Epithelial cell of prostate (primary cell): ENCODE results near the gene E4F1.
"Not testable (repeated sequence)": the region's sequence is repeated elsewhere in the genome, so short reads cannot be mapped to it uniquely, and the experiment has no call there.

Experiments
- DNase-seq: peaks from one replicate; pipeline ENCODE4 v3.0.0-alpha.2; 2011; ENCODE audit warnings: low read depth, low spot score
- H3K27ac ChIP-seq: fragments of 450-650 bp; 2 replicates; pipeline ENCODE4 v1.5.1; 2017; ENCODE audit warnings: mild to moderate bottlenecking

Gene E4F1

DNA sequence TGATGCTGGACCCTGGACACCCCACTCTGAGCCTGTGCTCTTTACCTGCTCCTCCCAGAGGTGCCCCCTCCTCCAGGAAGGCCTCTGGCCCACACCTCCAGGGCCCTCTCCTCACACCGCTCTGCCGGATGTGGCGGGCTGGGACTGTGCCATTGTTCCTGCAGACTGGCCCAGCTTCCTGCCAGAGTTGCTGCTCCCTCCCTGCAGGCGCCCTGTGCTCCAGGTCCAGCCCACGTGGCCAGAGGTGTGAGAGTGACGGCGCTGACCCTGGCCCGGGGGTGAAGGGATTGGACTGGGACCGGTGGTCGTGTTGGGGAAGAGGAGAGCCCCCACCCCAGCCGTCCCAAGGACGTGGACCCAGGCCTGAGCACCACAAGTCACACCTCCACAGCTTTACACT lies 5.7 kb downstream of the E4F1 start:
- no peak overlapping the region for H3K27ac ChIP-seq
- no peak for DNase-seq

DNA sequence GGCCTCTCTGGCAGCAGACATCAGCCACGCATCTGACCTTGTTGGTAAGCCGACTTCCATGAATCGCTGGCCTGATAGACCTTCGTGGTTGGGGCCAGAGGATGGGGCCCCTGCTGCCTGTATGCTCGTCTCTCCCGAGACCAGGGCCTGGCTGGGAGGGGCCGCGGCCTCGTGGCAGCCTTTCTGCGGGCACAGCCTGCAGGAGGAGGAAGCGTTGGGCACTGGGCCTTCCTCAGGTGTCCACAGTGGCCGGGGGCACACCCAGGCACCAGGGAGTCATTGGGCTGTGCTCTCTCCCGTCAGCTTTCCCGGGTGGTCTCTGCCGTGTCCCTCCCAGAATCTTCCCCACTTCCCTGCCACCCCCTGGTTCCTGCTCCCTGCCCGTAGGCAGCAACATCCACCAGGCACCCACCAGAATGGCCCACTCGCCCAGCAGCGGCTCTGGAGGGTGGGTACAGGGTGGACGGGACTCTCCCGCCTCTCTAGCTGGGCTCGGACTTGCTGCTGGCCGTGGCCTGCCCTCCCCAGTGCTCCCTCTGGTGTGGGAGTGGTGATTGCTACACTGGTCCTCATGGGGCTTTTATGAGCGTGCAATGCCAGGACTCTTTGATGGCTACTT lies 6.3 kb downstream of the E4F1 start:
- H3K27ac ChIP-seq = no peak overlapping the region
- DNase-seq = no peak

- no peak overlapping the region for H3K27ac ChIP-seq
- DNase-seq = no peak
These were observed 7.0 kb downstream of the E4F1 start for GRCh38 chr16:2230376-2230775.

DNA sequence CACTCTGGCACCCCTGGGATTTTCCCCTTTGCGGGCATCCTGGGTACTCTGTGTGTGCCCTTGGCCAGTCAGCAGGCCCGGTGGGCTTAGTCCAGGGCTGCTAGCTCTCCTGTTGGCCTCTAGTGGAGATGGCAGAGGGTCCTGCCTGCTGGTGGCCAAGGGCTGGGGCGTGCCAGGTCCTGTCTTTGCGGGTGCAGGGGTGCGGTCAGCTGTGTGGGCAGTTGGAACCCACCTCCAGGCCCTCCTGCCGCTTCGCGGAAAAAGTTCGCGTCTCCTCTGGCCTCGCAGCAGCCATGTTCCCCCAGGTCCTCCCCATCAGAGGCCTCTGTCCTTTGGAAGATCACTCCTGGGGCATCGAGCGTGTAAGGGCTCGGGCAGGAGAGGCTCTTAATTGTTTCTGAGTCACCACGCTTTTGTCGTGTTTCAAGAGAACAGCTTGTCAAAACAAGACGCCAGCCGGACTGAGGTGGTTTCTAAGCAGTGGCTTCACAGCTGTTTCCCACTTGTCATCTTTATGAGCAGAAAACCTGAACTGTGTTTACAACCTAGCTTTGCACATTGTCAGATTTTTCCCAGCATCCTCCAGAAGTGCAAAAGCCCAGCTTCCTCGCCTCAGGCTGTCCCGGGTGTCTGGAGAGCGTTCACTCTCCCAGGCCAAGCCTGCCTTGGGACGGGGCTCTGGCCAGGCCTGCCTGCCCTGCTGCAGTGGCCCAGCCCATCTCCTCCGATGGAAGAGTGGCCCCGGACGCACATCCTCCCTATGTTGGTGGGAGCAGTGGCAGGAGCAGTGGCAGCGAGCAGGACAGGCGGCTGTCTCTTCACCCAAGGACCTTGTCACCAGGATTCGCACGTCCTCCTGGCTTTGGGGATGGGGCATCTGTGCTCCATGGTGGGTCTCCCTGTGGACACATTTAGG lies 7.9 kb downstream of the E4F1 start:
- H3K27ac ChIP-seq = no peak overlapping the region
- peak; percentile 37 for DNase-seq

- H3K27ac ChIP-seq = no peak overlapping the region
These were observed 9.0 kb downstream of the E4F1 start for GRCh38 chr16:2232094-2232990.

DNA sequence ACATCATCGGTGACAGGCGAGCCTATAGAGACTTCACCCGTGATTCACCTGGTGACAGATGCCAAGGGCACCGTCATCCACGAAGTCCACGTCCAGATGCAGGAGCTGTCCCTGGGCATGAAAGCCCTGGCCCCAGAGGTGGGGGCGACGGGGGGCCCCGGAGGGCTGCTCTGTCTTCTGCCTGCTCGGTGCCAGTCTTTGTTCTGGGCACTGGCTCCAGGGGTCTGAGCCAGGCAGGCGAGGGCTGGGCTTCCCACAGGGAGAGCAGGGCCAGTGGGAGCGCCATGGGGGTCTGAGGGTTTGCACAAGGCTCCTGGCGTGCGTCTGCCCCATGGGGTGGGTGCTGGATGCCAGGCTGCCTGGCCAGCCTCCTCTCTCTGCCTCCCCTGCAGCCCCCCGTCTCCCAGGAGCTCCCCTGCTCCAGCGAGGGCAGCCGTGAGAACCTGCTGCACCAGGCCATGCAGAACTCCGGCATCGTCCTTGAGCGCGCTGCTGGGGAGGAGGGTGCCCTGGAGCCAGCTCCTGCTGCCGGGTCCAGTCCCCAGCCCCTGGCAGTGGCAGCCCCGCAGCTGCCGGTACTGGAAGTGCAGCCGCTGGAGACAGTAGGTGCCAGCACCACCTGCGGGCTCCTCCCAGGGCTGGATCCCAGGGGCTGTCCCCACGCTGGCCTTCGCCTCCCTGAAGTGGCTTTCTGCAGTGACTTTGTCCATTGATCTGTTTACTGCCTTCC lies 9.8 kb downstream of the E4F1 start:
- DNase-seq = no peak
- no peak overlapping the region for H3K27ac ChIP-seq

More at GRCh38 chr16:2232094-2232990, 9.0 kb downstream of the E4F1 start:
- no peak for DNase-seq

GRCh38 chr16:2233872-2234812 lies 10.8 kb downstream of the E4F1 start:
- H3K27ac ChIP-seq = no peak overlapping the region
- DNase-seq = no peak

GRCh38 chr16:2234813-2235170 lies 11.4 kb downstream of the E4F1 start:
- DNase-seq = no peak
- no peak overlapping the region for H3K27ac ChIP-seq

DNA sequence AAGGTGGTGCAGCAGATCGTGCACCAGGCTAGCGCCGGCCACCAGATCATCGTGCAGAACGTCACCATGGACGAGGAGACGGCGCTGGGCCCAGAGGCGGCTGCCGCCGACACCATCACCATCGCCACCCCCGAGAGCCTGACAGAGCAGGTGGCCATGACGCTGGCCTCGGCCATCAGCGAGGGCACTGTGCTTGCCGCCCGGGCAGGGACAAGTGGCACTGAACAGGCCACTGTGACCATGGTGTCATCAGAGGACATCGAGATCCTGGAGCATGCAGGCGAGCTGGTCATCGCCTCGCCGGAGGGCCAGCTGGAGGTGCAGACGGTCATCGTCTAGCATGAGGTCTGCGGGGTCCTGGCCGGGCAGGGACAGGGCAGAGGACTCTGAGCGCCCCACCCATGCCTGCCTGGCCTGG lies 11.9 kb downstream of the E4F1 start:
- DNase-seq = no peak
- H3K27ac ChIP-seq = no peak overlapping the region

GRCh38 chr16:2235695-2236336 lies 12.4 kb downstream of the E4F1 start:
- DNase-seq = no peak
- no peak overlapping the region for H3K27ac ChIP-seq

DNA sequence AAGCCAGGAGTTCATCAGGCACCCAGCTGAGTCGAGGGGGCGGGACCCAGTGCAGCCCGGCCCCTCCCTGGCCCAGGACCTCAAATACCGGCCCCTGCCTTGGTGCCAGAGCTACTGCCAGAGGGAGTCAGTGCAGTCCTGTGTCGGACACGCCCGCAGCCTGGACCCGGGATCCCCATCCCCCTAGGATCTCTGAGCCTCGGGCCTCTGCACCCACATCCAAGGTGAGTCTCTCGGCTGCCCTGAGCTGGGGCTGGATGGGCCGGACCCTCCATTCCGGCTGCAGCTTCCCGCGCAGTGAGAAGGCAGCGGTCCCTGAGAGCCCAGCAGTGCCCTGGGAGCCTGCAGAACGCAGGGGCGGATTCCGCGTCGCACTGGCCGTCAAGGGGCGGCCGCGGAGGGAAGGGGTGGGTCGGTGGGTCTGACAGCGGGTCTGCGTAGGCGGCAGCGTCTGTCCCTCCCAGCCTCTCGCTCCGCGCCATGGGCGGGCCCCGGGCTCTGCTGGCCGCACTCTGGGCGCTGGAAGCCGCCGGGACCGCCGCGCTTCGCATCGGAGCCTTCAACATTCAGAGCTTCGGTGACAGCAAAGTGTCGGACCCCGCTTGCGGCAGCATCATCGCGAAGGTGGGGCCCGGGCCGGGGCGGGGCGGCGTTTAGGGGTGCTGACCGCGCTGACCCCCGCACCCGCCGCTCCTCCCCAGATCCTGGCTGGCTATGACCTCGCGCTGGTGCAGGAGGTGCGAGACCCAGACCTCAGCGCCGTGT lies 13.1 kb downstream of the E4F1 start, which contains the start of gene DNASE1L2:
Gene DNASE1L2, plus strand, starts transcription at position 108 of the 765 bp plus-strand sequence. Its CDS starts 373 bp downstream, at position 481.
- no peak within 1 kb of the TSS for H3K27ac ChIP-seq
- no peak for DNase-seq

- no peak overlapping the region for H3K27ac ChIP-seq
- DNase-seq = no peak
These were observed 13.7 kb downstream of the E4F1 start for GRCh38 chr16:2237102-2237482.

DNA sequence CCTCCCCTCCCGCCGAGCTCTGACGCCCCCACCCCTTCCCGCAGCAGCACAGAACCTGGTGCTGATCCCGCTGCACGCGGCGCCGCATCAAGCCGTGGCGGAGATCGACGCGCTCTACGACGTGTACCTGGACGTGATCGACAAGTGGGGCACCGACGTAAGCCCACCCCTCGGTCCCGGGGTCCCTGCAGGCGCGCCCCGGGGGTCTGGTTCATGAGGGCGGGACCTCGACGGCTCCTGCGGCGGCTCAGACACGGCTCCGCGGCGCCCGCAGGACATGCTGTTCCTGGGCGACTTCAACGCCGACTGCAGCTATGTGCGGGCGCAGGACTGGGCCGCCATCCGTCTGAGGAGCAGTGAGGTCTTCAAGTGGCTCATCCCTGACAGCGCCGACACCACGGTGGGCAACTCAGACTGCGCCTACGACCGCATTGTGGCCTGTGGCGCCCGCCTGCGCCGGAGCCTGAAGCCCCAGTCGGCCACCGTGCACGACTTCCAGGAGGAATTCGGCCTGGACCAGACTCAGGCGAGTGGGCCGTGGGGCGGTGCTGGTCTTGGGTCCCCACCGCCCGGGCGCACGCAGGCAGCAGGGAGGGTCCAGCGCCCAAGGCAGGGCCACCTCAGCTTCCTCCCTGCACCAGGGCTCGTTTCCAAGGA lies 14.2 kb downstream of the E4F1 start:
- no peak overlapping the region for H3K27ac ChIP-seq

GRCh38 chr16:2238150-2238837 lies 14.9 kb downstream of the E4F1 start:
- no peak overlapping the region for H3K27ac ChIP-seq
- DNase-seq = no peak

More for the DNA sequence above, 14.2 kb downstream of the E4F1 start:
- no peak for DNase-seq

DNA sequence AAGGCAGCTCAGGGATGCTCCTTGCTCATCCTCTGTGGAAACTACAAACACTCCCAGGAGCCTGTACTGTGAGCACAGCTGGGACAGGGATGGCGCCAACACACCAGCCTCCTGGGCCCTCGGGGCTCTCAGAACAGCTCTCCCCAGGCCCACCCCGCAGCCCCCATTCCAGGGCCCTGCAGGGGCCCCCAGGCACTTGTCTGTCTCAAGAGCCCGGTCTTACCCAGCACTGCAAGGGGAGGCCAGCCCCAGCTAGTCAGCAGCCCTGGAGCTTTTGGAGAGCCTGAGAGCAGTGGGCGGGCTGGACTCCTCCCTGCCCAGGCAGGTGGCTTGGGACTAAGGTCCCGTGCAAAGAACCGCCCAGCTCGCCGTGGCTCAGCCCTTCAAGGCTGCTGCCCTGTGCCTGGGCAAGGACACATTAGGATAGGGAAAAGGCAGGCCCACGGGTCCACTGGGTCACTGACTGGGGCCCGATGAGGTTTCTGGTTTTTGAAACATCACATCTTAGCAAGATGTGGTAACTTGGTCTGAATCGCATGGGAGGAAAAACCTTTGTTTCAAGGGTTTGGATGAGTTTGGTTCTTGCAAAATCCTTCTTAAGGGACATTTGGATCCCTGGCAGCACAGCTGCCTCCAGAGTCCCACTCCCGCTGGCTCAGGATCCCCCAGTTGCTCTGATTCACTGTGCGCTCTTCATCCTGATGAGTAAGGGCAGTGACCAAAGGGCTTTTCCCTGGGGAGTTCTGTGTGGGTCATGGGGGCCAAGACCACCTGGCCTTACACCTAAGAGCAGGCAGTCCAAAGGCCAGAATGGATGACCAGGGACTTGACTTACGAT lies 15.7 kb downstream of the E4F1 start:
- no peak overlapping the region for H3K27ac ChIP-seq
- no peak for DNase-seq

GRCh38 chr16:2240331-2240730 lies 16.9 kb downstream of the E4F1 start:
- DNase-seq, H3K27ac ChIP-seq: not testable (repeated sequence)
